Tibial nerve (tissue), 4 donors: ENCODE data around the gene NOXO1.
A peak's percentile ranks its signal among the peaks of the same experiment; 100 is the strongest.

Experiments
- EP300 ChIP-seq, 2 donors: sonication (generic); formaldehyde crosslinking; IDR thresholded peaks; one replicate each; pipeline ENCODE4 v1.6.1; 2017; ENCODE audit warnings: antibody characterized with exemption in 2 of 2, mild to moderate bottlenecking in 1 of 2
- POLR2A ChIP-seq, 2 donors: fragments of 450-650 bp; IDR thresholded peaks; one replicate each; pipeline ENCODE4 v1.6.1; 2017; ENCODE audit warnings: antibody characterized with exemption in 2 of 2, mild to moderate bottlenecking in 2 of 2, moderate library complexity in 2 of 2
- TF ChIP-seq, protein P1 (sequence below), 5 experiments: fragments of 200-600 bp in 3 of 5; fragments of 450-650 bp in 2 of 5; sonication (generic) in 3 of 5; IDR thresholded peaks; one replicate each; pipeline ENCODE4 v1.5.1; 2016 to 2019; ENCODE audit warnings: antibody characterized with exemption in 5 of 5, mild to moderate bottlenecking in 3 of 5, moderate library complexity in 2 of 5

DNA sequence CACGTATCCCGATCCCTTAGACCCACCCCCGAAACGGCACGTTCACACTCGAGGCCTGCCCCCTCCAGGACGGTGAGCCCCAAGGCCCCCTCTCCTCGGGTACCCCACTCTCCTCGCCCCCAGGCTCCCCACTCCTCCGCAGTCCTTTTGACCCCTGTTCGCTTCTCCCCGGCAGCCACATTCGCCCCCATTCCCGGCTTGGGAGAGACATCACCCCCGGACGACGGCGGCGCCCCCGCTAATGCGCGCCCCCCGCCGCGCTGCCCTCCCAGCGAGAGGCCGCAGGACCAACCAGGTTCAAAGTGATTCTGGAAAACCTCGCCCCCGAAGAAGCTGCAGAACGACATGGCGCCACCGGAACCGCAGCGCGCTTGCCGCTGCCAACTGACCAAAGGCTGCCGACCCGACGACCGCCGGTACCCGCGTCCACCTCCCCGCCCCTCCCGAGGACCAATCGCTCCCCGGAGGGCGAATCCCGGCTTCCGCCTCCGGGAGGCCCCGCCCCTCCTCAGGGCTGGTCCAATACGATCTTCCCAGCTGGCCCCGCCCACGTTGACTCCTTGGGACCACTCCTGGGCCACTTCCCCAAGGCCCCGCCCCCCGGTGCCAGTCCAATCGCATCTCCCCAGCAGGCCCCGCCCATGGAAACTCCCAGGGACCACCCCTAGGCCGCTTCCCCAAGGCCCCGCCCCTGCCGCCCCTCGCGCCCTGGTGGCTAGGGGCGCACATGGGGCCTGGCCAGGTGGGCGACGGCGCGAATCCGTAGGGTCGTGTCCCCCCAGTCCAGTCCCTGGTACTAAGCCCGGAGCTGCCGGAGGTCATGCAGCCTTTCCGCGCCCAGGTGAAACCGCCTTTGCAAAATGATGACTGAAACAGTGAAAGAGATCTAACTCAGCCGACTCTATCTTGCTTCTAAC lies 38.2 kb downstream of the NOXO1 start, which contains the start of gene MSRB1:
- TF ChIP-seq, protein P1, sequence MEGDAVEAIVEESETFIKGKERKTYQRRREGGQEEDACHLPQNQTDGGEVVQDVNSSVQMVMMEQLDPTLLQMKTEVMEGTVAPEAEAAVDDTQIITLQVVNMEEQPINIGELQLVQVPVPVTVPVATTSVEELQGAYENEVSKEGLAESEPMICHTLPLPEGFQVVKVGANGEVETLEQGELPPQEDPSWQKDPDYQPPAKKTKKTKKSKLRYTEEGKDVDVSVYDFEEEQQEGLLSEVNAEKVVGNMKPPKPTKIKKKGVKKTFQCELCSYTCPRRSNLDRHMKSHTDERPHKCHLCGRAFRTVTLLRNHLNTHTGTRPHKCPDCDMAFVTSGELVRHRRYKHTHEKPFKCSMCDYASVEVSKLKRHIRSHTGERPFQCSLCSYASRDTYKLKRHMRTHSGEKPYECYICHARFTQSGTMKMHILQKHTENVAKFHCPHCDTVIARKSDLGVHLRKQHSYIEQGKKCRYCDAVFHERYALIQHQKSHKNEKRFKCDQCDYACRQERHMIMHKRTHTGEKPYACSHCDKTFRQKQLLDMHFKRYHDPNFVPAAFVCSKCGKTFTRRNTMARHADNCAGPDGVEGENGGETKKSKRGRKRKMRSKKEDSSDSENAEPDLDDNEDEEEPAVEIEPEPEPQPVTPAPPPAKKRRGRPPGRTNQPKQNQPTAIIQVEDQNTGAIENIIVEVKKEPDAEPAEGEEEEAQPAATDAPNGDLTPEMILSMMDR (IDR thresholded peaks at IDR 0.05) = peak in 1 of 5 experiments; percentile 7
- TF ChIP-seq EP300 (IDR thresholded peaks at IDR 0.05) (peak; percentile 85 to 92), POLR2A (IDR thresholded peaks at IDR 0.05) (peak; percentile 62 to 87)
